Measurements from ENCODE around the gene VPS37D. TPM values are rescaled to one million over a fixed set of nuclear protein-coding genes. Genes with fewer than 3 reads are reported as not detected.

Gene VPS37D
- total RNA-seq, 1 donor: not detected

Small RNA genes within 50 kb of the gene (small RNA-seq; reads per million reads assigned to genes)
- gene MIR4284: not detected

Other genes with a start within 250 kb of the VPS37D start
- 0.54 TPM for gene FZD9, start 234.1 kb upstream of the VPS37D start, total RNA-seq
- gene BAZ1B, start 145.5 kb upstream of the VPS37D start, total RNA-seq: 22.9 TPM
- 16.4 TPM for gene BCL7B, start 110.1 kb upstream of the VPS37D start, total RNA-seq
- gene TBL2, start 89.3 kb upstream of the VPS37D start, total RNA-seq: 51.2 TPM
- gene MLXIPL, start 43.3 kb upstream of the VPS37D start, total RNA-seq: not detected
- gene DNAJC30, start 15.6 kb downstream of the VPS37D start, total RNA-seq: 4.8 TPM
- 20.2 TPM for gene BUD23, start 15.8 kb downstream of the VPS37D start, total RNA-seq
- 0.27 TPM for gene STX1A, start 51.8 kb downstream of the VPS37D start, total RNA-seq
- 11.3 TPM for gene ABHD11, start 71.0 kb downstream of the VPS37D start, total RNA-seq
- not detected for gene CLDN3, start 102.4 kb downstream of the VPS37D start, total RNA-seq
- gene CLDN4, start 163.2 kb downstream of the VPS37D start, total RNA-seq: under 0.01 TPM
- gene METTL27, start 174.7 kb downstream of the VPS37D start, total RNA-seq: 0.27 TPM
- not detected for gene TMEM270, start 193.3 kb downstream of the VPS37D start, total RNA-seq